ENCODE data around the gene PTPRA. TPM values are rescaled to one million over a fixed set of nuclear protein-coding genes. Genes with fewer than 3 reads are reported as not detected.

The PTPRA gene
- total and polyA plus RNA-seq, 2 donors from 2014 or later, result 33.1 to 70.3 TPM

DNA sequence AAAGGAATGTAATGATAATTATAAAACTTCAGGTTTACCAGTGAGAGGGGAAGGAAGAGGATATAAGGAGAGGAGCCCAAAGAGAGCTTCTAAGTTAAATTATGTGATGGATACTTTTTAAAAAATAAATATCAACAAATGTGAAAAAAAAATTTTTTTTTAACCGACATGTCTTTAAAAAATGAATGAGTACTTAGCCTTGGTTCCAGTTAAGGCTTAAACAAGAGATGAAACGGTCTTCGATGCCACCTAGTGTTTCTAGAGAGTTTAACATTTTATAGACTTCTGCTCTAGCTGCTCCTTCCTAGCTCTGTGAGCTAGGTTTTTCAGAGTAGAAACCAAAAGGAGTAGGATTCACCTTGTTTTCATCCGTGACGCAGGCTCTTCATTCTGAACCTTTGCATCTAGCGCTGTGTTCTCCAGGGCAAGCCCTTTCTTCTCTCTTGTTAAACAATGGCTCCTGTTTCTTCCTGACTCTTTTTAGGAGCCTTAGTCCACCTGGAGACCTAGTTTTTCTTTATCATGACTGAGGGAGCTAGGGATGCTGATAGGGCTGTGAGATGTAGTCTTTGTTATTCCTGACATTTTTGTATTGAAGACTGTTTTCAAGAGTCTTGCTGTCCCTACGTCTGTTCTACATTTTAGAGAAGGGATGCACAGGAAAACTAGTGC, 127.7 kb downstream of the PTPRA start:
- Histone ChIP-seq H3K9ac (ENCODE audit: low read length in 3 of 3) (no peak overlapping the region), H3K36me3 (ENCODE audit: control insufficient read depth in 2 of 3, insufficient read depth in 3 of 3, low read length in 3 of 3) (peaks cover 0 to 8% (median 2%) of the 10 kb centered on the region in 3 donors), H3K27ac (ENCODE audit: low read depth in 2 of 2, low read length in 2 of 2) (no peak overlapping the region), H3K4me3 (ENCODE audit: low read length in 3 of 3) (no peak overlapping the region), H3K9me3 (ENCODE audit: control insufficient read depth in 2 of 3, insufficient read depth in 1 of 3, low read length in 3 of 3) (no peaks in the 10 kb centered on the region), H3K4me1 (ENCODE audit: control insufficient read depth in 2 of 3, insufficient read depth in 2 of 3, low read depth in 1 of 3, low read length in 3 of 3) (no peaks in the 10 kb centered on the region), H3K27me3 (ENCODE audit: control insufficient read depth, insufficient read depth, low read length) (no peaks in the 10 kb centered on the region)
- FAIRE-seq (peak; percentile 88), DNase-seq (peak in 3 of 5 donors; percentile 13 to 83 (median 81))
- intact Hi-C loops (cut with DNase I), result no loop called here
- peak; percentile 44 for TF ChIP-seq CTCF (IDR thresholded peaks at IDR 0.05; ENCODE audit: borderline replicate concordance, extremely low read depth, insufficient read depth)

- no peak for FAIRE-seq
- Histone ChIP-seq H3K9ac (ENCODE audit: low read length in 3 of 3) (no peak overlapping the region), H3K36me3 (ENCODE audit: control insufficient read depth in 2 of 3, insufficient read depth in 3 of 3, low read length in 3 of 3) (peaks cover 5 to 10% (median 9%) of the 10 kb centered on the region in 3 donors), H3K9me3 (ENCODE audit: control insufficient read depth in 2 of 3, insufficient read depth in 1 of 3, low read length in 3 of 3) (no peaks in the 10 kb centered on the region), H3K27ac (ENCODE audit: low read depth in 2 of 2, low read length in 2 of 2) (no peak overlapping the region), H3K4me3 (ENCODE audit: low read length in 3 of 3) (no peak overlapping the region), H3K27me3 (ENCODE audit: control insufficient read depth, insufficient read depth, low read length) (no peaks in the 10 kb centered on the region), H3K4me1 (ENCODE audit: control insufficient read depth in 2 of 3, insufficient read depth in 2 of 3, low read depth in 1 of 3, low read length in 3 of 3) (no peaks in the 10 kb centered on the region)
- intact Hi-C loops (cut with DNase I), result no loop called here
- TF ChIP-seq CTCF (IDR thresholded peaks at IDR 0.05; ENCODE audit: borderline replicate concordance, extremely low read depth, insufficient read depth), result no peak
- DNase-seq, result no peak
Measured at GRCh38 chr20:3003416-3003815, 130.1 kb downstream of the PTPRA start.

- no peak for FAIRE-seq
- Histone ChIP-seq H3K4me1 (ENCODE audit: control insufficient read depth in 2 of 3, insufficient read depth in 2 of 3, low read depth in 1 of 3, low read length in 3 of 3) (no peaks in the 10 kb centered on the region), H3K36me3 (ENCODE audit: control insufficient read depth in 2 of 3, insufficient read depth in 3 of 3, low read length in 3 of 3) (peaks cover 6 to 11% (median 10%) of the 10 kb centered on the region in 3 donors), H3K4me3 (ENCODE audit: low read length in 3 of 3) (no peak overlapping the region), H3K27me3 (ENCODE audit: control insufficient read depth, insufficient read depth, low read length) (no peaks in the 10 kb centered on the region), H3K9me3 (ENCODE audit: control insufficient read depth in 2 of 3, insufficient read depth in 1 of 3, low read length in 3 of 3) (no peaks in the 10 kb centered on the region), H3K27ac (ENCODE audit: low read depth in 2 of 2, low read length in 2 of 2) (no peak overlapping the region), H3K9ac (ENCODE audit: low read length in 3 of 3) (no peak overlapping the region)
- no peak for TF ChIP-seq CTCF (IDR thresholded peaks at IDR 0.05; ENCODE audit: borderline replicate concordance, extremely low read depth, insufficient read depth)
- DNase-seq, result no peak
- intact Hi-C loops (cut with DNase I), result no loop called here
Measured at GRCh38 chr20:3010985-3011723, 137.9 kb downstream of the PTPRA start.
